ENCODE measurements around the gene ROMO1.

Gene ROMO1

DNA sequence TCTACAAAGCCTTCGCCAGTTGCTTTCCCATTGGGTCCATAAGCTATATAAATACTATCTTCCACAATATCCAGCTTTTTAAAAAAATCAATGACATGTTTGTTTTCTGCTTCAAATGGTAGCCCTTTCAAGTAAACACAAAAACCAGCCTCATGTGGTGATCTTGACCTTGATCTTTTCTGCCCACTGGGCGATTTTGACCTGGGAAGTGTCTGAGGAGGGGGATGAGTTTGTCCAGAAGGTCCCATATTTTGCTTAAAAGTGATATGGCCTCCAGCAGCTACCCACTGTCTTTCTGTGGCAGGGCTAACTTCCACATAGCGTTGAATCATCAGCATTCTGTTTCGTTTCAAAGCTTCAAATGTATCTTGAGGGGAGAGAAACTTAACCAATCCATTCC lies 45.3 kb upstream of the ROMO1 start:
- Histone ChIP-seq H2AK5ac (ENCODE audit: low read length) (no peak overlapping the region), H2BK5ac (ENCODE audit: low read length) (no peak overlapping the region), H3K79me1 (ENCODE audit: low read length) (peaks cover 11% of the 10 kb centered on the region), H2BK120ac (ENCODE audit: low read depth, low read length) (no peak overlapping the region), H3K18ac (ENCODE audit: low read length) (no peak overlapping the region), H3K36me3 (ENCODE audit: control insufficient read depth, insufficient read depth, low read length) (peaks cover 11% of the 10 kb centered on the region), H3K4me2 (ENCODE audit: low read length) (no peak overlapping the region), H4K5ac (ENCODE audit: low read length) (no peak overlapping the region), H3K27me3 (ENCODE audit: insufficient read depth, low read length, poor library complexity) (no peaks in the 10 kb centered on the region), H3K4me1 (ENCODE audit: control insufficient read depth, low read depth, low read length) (no peaks in the 10 kb centered on the region), H3K27ac (ENCODE audit: low read depth, low read length) (no peak overlapping the region), H3K56ac (ENCODE audit: low read length) (no peak overlapping the region), H2BK15ac (replicated peaks; ENCODE audit: low read depth) (no peak overlapping the region), H3K79me2 (ENCODE audit: control insufficient read depth, insufficient read depth, low read length) (peaks cover 72% of the 10 kb centered on the region), H3K23ac (ENCODE audit: low read length) (no peak overlapping the region), H4K8ac (ENCODE audit: low read depth, low read length) (no peak overlapping the region), H3K4me3 (ENCODE audit: low read length) (no peak overlapping the region), H3K9ac (ENCODE audit: low read length) (no peak overlapping the region), H3K4ac (ENCODE audit: low read depth, low read length) (no peak overlapping the region)
- no CpG with 5 or more reads among the region's 4 CpGs for WGBS (ENCODE audit: extremely low coverage, insufficient coverage, low lambda C conversion rate)
- DNase-seq: no peak

DNA sequence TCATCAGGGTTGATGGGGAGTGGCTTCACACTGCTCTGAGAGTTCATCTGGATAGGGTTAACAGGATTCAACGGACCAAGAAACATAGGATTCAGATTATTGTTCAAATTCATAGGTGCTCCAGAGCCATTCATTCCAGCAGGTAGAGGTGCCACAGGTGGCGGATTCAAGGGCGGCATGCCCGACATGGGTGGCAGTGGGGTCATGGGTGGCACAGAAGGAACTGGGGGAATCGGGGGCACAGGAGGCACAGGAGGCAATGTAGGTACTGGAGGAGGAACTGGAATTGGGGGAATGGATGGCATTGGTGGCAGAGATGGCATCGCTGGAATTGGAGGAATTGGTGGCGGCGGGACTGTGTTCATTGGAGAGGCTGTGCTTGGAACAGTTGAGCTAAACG lies 44.8 kb upstream of the ROMO1 start:
- Histone ChIP-seq H4K5ac (ENCODE audit: low read length) (no peak overlapping the region), H2BK5ac (ENCODE audit: low read length) (no peak overlapping the region), H2BK15ac (replicated peaks; ENCODE audit: low read depth) (no peak overlapping the region), H3K27me3 (ENCODE audit: insufficient read depth, low read length, poor library complexity) (no peaks in the 10 kb centered on the region), H3K4me2 (ENCODE audit: low read length) (no peak overlapping the region), H3K23ac (ENCODE audit: low read length) (no peak overlapping the region), H2AK5ac (ENCODE audit: low read length) (no peak overlapping the region), H3K79me2 (ENCODE audit: control insufficient read depth, insufficient read depth, low read length) (peaks cover 72% of the 10 kb centered on the region), H3K4ac (ENCODE audit: low read depth, low read length) (no peak overlapping the region), H3K36me3 (ENCODE audit: control insufficient read depth, insufficient read depth, low read length) (peaks cover 11% of the 10 kb centered on the region), H4K8ac (ENCODE audit: low read depth, low read length) (no peak overlapping the region), H3K4me3 (ENCODE audit: low read length) (no peak overlapping the region), H2BK120ac (ENCODE audit: low read depth, low read length) (no peak overlapping the region), H3K4me1 (ENCODE audit: control insufficient read depth, low read depth, low read length) (no peaks in the 10 kb centered on the region), H3K18ac (ENCODE audit: low read length) (no peak overlapping the region), H3K79me1 (ENCODE audit: low read length) (peaks cover 9% of the 10 kb centered on the region), H3K27ac (ENCODE audit: low read depth, low read length) (no peak overlapping the region), H3K56ac (ENCODE audit: low read length) (no peak overlapping the region), H3K9ac (ENCODE audit: low read length) (no peak overlapping the region)
- no CpG with 5 or more reads among the region's 9 CpGs for WGBS (ENCODE audit: extremely low coverage, insufficient coverage, low lambda C conversion rate)
- no peak for DNase-seq

DNA sequence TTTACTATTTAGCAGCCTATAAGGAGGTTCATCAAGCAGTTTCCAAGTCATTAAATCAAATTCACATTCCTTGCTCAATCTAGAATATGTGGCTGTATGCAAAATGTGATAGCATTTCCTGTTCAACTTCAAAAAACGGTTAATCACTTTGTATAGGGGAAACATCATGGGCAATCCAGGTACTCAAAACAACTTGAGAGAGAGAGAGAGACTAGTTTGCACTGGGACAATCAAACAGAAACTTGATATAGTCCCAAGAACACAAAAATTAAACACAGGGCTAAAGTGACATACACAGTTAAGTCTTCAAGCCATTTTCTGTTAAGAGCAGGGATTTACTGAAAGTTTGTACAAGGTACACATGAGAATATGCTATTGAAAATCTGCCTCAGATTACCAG lies 41.9 kb upstream of the ROMO1 start:
- peaks cover 11% of the 10 kb centered on the region for H3K36me3 ChIP-seq (ENCODE audit: control insufficient read depth, insufficient read depth, low read length)
- no CpG with 5 or more reads among the region's 1 CpG for WGBS (ENCODE audit: extremely low coverage, insufficient coverage, low lambda C conversion rate)

DNA sequence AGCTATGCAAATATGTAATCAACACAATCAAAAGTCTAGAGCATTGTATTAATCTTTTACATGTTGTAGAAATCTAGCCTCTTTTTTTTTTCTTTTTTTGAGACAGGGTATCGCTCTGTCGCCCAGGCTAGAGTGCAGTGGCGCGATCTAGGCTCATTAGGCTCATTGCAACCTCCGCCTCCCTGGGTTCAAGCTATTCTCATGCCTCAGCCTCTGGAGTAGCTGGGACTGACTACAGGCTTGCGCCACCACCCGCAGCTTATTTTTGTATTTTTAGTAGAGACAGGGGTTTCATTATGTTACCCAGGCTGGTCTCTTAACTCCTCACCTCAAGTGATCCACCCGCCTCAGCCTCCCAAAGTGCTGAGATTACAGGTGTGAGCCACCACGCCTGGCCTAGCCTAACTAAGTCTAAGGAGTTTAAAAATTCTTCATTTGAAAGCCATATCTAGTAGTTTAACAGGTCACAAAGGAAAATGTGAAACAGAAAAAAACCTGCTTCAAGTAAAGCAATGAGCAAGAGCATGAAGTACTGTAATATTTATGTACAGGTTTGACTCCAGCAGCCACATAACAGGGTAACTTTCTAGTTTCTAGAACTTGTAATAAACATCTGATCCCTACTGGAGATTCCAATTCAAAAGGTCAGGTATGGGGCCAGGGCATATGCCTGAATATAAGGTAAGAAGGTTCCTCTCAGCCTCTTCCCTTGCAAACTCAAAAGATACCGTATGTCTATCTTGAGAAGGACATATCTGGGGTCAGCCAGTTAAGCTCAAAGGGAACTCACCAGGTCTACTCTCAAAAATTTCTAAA lies 38.9 kb upstream of the ROMO1 start:
- no peak overlapping the region for H2BK120ac ChIP-seq (ENCODE audit: low read depth, low read length)
- no peak overlapping the region for H3K9ac ChIP-seq (ENCODE audit: low read length)
- H3K79me1 ChIP-seq (ENCODE audit: low read length): no peaks in the 10 kb centered on the region
- no peak overlapping the region for H2AK5ac ChIP-seq (ENCODE audit: low read length)
- H3K4me3 ChIP-seq (ENCODE audit: low read length): no peak overlapping the region
- DNase-seq: no peak
- no peak overlapping the region for H3K56ac ChIP-seq (ENCODE audit: low read length)
- no peaks in the 10 kb centered on the region for H3K36me3 ChIP-seq (ENCODE audit: control insufficient read depth, insufficient read depth, low read length)
- no peak overlapping the region for H2BK5ac ChIP-seq (ENCODE audit: low read length)
- WGBS (ENCODE audit: extremely low coverage, insufficient coverage, low lambda C conversion rate): no CpG with 5 or more reads among the region's 10 CpGs
- no peak overlapping the region for H3K4me2 ChIP-seq (ENCODE audit: low read length)
- no peak overlapping the region for H3K27ac ChIP-seq (ENCODE audit: low read depth, low read length)
- no peak overlapping the region for H3K23ac ChIP-seq (ENCODE audit: low read length)
- no peak overlapping the region for H3K18ac ChIP-seq (ENCODE audit: low read length)
- H4K5ac ChIP-seq (ENCODE audit: low read length): no peak overlapping the region
- no peak overlapping the region for H4K8ac ChIP-seq (ENCODE audit: low read depth, low read length)
- no peaks in the 10 kb centered on the region for H3K27me3 ChIP-seq (ENCODE audit: insufficient read depth, low read length, poor library complexity)
- no peaks in the 10 kb centered on the region for H3K4me1 ChIP-seq (ENCODE audit: control insufficient read depth, low read depth, low read length)
- H3K4ac ChIP-seq (ENCODE audit: low read depth, low read length): no peak overlapping the region
- H2BK15ac ChIP-seq (replicated peaks; ENCODE audit: low read depth): no peak overlapping the region
- H3K79me2 ChIP-seq (ENCODE audit: control insufficient read depth, insufficient read depth, low read length): peaks cover 78% of the 10 kb centered on the region

More for the DNA sequence above, 41.9 kb upstream of the ROMO1 start:
- H3K4me2 ChIP-seq (ENCODE audit: low read length): no peak overlapping the region
- no peak overlapping the region for H2AK5ac ChIP-seq (ENCODE audit: low read length)
- H3K79me1 ChIP-seq (ENCODE audit: low read length): peaks cover 9% of the 10 kb centered on the region
- H3K23ac ChIP-seq (ENCODE audit: low read length): no peak overlapping the region
- H2BK5ac ChIP-seq (ENCODE audit: low read length): no peak overlapping the region
- H3K4me1 ChIP-seq (ENCODE audit: control insufficient read depth, low read depth, low read length): no peaks in the 10 kb centered on the region
- no peak for DNase-seq
- H2BK15ac ChIP-seq (replicated peaks; ENCODE audit: low read depth): no peak overlapping the region
- no peak overlapping the region for H3K4ac ChIP-seq (ENCODE audit: low read depth, low read length)
- no peak overlapping the region for H3K4me3 ChIP-seq (ENCODE audit: low read length)
- no peak overlapping the region for H3K9ac ChIP-seq (ENCODE audit: low read length)
- H4K8ac ChIP-seq (ENCODE audit: low read depth, low read length): no peak overlapping the region
- H3K79me2 ChIP-seq (ENCODE audit: control insufficient read depth, insufficient read depth, low read length): peaks cover 86% of the 10 kb centered on the region
- H3K27me3 ChIP-seq (ENCODE audit: insufficient read depth, low read length, poor library complexity): no peaks in the 10 kb centered on the region
- H2BK120ac ChIP-seq (ENCODE audit: low read depth, low read length): no peak overlapping the region
- H3K56ac ChIP-seq (ENCODE audit: low read length): no peak overlapping the region
- no peak overlapping the region for H3K27ac ChIP-seq (ENCODE audit: low read depth, low read length)
- no peak overlapping the region for H3K18ac ChIP-seq (ENCODE audit: low read length)
- no peak overlapping the region for H4K5ac ChIP-seq (ENCODE audit: low read length)

DNA sequence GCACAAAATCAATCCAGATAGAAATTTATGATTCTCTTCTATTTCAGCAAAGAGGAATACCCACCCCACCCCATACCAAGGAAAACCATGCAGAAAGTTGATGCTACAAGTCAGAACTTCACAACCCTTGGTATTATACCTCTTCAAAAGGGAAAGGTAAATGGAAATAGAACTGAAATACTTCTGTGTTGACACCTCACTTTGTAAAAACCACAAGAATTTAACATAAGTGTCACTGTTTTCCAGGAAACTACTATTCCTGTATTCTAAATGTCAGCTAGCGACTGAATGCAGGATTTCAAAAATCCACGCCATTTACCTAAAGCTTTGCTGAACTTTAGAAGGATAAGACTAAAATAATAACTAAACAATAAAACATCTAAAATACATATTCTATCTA lies 38.2 kb upstream of the ROMO1 start:
- Histone ChIP-seq H3K18ac (ENCODE audit: low read length) (no peak overlapping the region), H4K8ac (ENCODE audit: low read depth, low read length) (no peak overlapping the region), H3K79me1 (ENCODE audit: low read length) (no peaks in the 10 kb centered on the region), H3K56ac (ENCODE audit: low read length) (no peak overlapping the region), H2AK5ac (ENCODE audit: low read length) (no peak overlapping the region), H2BK120ac (ENCODE audit: low read depth, low read length) (no peak overlapping the region), H3K9ac (ENCODE audit: low read length) (no peak overlapping the region), H3K4me1 (ENCODE audit: control insufficient read depth, low read depth, low read length) (no peaks in the 10 kb centered on the region), H3K4me3 (ENCODE audit: low read length) (no peak overlapping the region), H3K4ac (ENCODE audit: low read depth, low read length) (no peak overlapping the region), H3K4me2 (ENCODE audit: low read length) (no peak overlapping the region), H2BK15ac (replicated peaks; ENCODE audit: low read depth) (no peak overlapping the region), H3K23ac (ENCODE audit: low read length) (no peak overlapping the region), H3K27me3 (ENCODE audit: insufficient read depth, low read length, poor library complexity) (no peaks in the 10 kb centered on the region), H3K36me3 (ENCODE audit: control insufficient read depth, insufficient read depth, low read length) (no peaks in the 10 kb centered on the region), H3K27ac (ENCODE audit: low read depth, low read length) (no peak overlapping the region), H2BK5ac (ENCODE audit: low read length) (no peak overlapping the region), H4K5ac (ENCODE audit: low read length) (no peak overlapping the region), H3K79me2 (ENCODE audit: control insufficient read depth, insufficient read depth, low read length) (peaks cover 78% of the 10 kb centered on the region)
- no CpG with 5 or more reads among the region's 2 CpGs for WGBS (ENCODE audit: extremely low coverage, insufficient coverage, low lambda C conversion rate)
- peak; percentile 29 for DNase-seq

- Histone ChIP-seq H3K4me1 (ENCODE audit: control insufficient read depth, low read depth, low read length) (no peaks in the 10 kb centered on the region), H3K36me3 (ENCODE audit: control insufficient read depth, insufficient read depth, low read length) (no peaks in the 10 kb centered on the region), H3K4me3 (ENCODE audit: low read length) (no peak overlapping the region), H3K4ac (ENCODE audit: low read depth, low read length) (no peak overlapping the region), H3K4me2 (ENCODE audit: low read length) (peak overlapping the region; percentile 16), H3K18ac (ENCODE audit: low read length) (no peak overlapping the region), H3K79me1 (ENCODE audit: low read length) (no peaks in the 10 kb centered on the region), H3K27ac (ENCODE audit: low read depth, low read length) (no peak overlapping the region), H3K9ac (ENCODE audit: low read length) (peak overlapping the region; percentile 43), H2AK5ac (ENCODE audit: low read length) (no peak overlapping the region), H2BK15ac (replicated peaks; ENCODE audit: low read depth) (no peak overlapping the region), H4K5ac (ENCODE audit: low read length) (no peak overlapping the region), H3K27me3 (ENCODE audit: insufficient read depth, low read length, poor library complexity) (no peaks in the 10 kb centered on the region), H4K8ac (ENCODE audit: low read depth, low read length) (no peak overlapping the region), H2BK120ac (ENCODE audit: low read depth, low read length) (no peak overlapping the region), H3K23ac (ENCODE audit: low read length) (no peak overlapping the region), H3K79me2 (ENCODE audit: control insufficient read depth, insufficient read depth, low read length) (peaks cover 71% of the 10 kb centered on the region), H2BK5ac (ENCODE audit: low read length) (no peak overlapping the region), H3K56ac (ENCODE audit: low read length) (no peak overlapping the region)
- no CpG with 5 or more reads among the region's 3 CpGs for WGBS (ENCODE audit: extremely low coverage, insufficient coverage, low lambda C conversion rate)
- DNase-seq: no peak
These were observed 37.3 kb upstream of the ROMO1 start for GRCh38 chr20:35661908-35662307.

All from mesendoderm (in vitro differentiated cells).